Smooth muscle cell of the brain vasculature (primary cell): Measurements from ENCODE around the gene MDFI.

ENCODE experiments used
- DNase-seq: peaks from one replicate; pipeline ENCODE4 v3.0.0-alpha.2; 2012; ENCODE audit warnings: low read depth, low spot score

Gene MDFI

GRCh38 chr6:41650120-41650519 lies 11.9 kb downstream of the MDFI start:
- DNase-seq: no peak

- DNase-seq: no peak
Measured at GRCh38 chr6:41651246-41651961, 13.1 kb downstream of the MDFI start.

- no peak for DNase-seq
Measured at GRCh38 chr6:41651962-41652657, 13.8 kb downstream of the MDFI start.

GRCh38 chr6:41652866-41653652 lies 14.8 kb downstream of the MDFI start:
- DNase-seq: no peak

- DNase-seq: no peak
Measured at GRCh38 chr6:41653691-41654090, 15.4 kb downstream of the MDFI start.

GRCh38 chr6:41654151-41654697 lies 16.0 kb downstream of the MDFI start:
- DNase-seq: no peak

- no peak for DNase-seq
Measured at GRCh38 chr6:41654698-41655151, 16.5 kb downstream of the MDFI start.

- no peak for DNase-seq
Measured at GRCh38 chr6:41655176-41655575, 16.9 kb downstream of the MDFI start.

- DNase-seq: no peak
Measured at GRCh38 chr6:41655646-41656001, 17.4 kb downstream of the MDFI start.

GRCh38 chr6:41656002-41656691 lies 17.9 kb downstream of the MDFI start:
- no peak for DNase-seq

GRCh38 chr6:41657131-41658094 lies 19.1 kb downstream of the MDFI start:
- no peak for DNase-seq

- DNase-seq: no peak
Measured at GRCh38 chr6:41658636-41659035, 20.4 kb downstream of the MDFI start.

- no peak for DNase-seq
Measured at GRCh38 chr6:41659935-41660334, 21.7 kb downstream of the MDFI start.

- DNase-seq: no peak
Measured at GRCh38 chr6:41663568-41663967, 25.3 kb downstream of the MDFI start.

GRCh38 chr6:41664271-41664670 lies 26.0 kb downstream of the MDFI start:
- DNase-seq: no peak

- DNase-seq: no peak
Measured at GRCh38 chr6:41667195-41667594, 28.9 kb downstream of the MDFI start.

- DNase-seq: no peak
Measured at GRCh38 chr6:41668968-41669367, 30.7 kb downstream of the MDFI start.

GRCh38 chr6:41670703-41671360 lies 32.6 kb downstream of the MDFI start:
- no peak for DNase-seq

- DNase-seq: no peak
Measured at GRCh38 chr6:41671376-41671775, 33.1 kb downstream of the MDFI start.

- no peak for DNase-seq
Measured at GRCh38 chr6:41672016-41672415, 33.7 kb downstream of the MDFI start.
